Hepatocyte (in vitro differentiated cells): ENCODE measurements around the gene NANP.

Source experiments
- CTCF ChIP-seq: fragments of 200-600 bp; sonication (generic); IDR thresholded peaks from 2 replicates; pipeline ENCODE4 v1.5.1; 2016; ENCODE audit warnings: antibody characterized with exemption, mild to moderate bottlenecking; ENCODE audit not compliant: poor library complexity
- EZH2 ChIP-seq: fragments of 200-600 bp; sonication (generic); IDR thresholded peaks from 2 replicates; pipeline ENCODE4 v1.6.1; 2016; ENCODE audit warnings: antibody characterized with exemption, mild to moderate bottlenecking, borderline replicate concordance

- TF ChIP-seq CTCF (no peak), EZH2 (no peak)
These were observed at the start of gene NANP for GRCh38 chr20:25623736-25624499.
